ENCODE measurements around the gene GALT.
A peak's percentile ranks its signal among the peaks of the same experiment; 100 is the strongest.

DNA sequence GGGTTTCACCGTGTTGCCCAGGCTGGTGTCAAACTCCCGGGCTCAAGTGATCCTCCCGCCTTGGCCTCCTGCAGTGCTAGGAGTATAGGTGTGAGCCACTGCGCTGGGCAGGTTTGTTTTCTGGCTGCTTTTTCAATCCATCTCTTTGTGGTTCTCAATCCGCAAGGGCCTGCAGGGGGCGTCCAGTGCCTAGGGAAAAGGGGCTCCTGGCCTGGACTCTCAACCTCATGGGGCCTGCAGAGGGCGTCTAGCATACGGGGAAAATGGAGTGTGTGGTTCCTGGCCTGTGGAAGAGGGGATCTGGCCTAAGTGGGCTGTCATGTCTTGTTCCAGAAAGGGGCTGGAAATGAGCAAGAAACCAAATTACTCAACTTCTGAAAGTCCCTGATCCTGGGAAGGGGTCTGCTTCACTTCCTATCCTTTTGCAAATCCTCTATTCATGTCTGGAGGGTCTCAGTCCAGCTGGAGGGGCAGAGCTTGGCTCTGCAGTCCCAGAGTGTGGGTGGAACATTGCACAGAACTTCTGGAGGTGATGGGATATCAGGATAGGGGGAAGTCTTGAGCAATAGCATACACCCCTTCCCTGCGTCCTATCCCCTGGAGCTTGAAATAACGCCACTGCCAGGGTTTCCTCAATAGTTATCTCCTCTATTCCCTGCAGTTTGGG, 28.7 kb downstream of the GALT start:
- TF ChIP-seq EZH2 (IDR thresholded peaks at IDR 0.05; ENCODE audit: borderline replicate concordance, low read depth, low read length, poor library complexity, severe bottlenecking) = no peak
- TF ChIP-seq, protein P1, sequence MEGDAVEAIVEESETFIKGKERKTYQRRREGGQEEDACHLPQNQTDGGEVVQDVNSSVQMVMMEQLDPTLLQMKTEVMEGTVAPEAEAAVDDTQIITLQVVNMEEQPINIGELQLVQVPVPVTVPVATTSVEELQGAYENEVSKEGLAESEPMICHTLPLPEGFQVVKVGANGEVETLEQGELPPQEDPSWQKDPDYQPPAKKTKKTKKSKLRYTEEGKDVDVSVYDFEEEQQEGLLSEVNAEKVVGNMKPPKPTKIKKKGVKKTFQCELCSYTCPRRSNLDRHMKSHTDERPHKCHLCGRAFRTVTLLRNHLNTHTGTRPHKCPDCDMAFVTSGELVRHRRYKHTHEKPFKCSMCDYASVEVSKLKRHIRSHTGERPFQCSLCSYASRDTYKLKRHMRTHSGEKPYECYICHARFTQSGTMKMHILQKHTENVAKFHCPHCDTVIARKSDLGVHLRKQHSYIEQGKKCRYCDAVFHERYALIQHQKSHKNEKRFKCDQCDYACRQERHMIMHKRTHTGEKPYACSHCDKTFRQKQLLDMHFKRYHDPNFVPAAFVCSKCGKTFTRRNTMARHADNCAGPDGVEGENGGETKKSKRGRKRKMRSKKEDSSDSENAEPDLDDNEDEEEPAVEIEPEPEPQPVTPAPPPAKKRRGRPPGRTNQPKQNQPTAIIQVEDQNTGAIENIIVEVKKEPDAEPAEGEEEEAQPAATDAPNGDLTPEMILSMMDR (conservative IDR thresholded peaks at IDR 0.05; ENCODE audit: low read depth, low read length) = peak; percentile 88

Data from A673 (cell line).